HT-29 (cell line): ENCODE results near the gene NUCB1. TPM values are rescaled to one million over a fixed set of nuclear protein-coding genes. Genes with fewer than 3 reads are reported as not detected.

Experiments
- DNase-seq: peaks from one replicate; pipeline ENCODE4 v3.0.0-alpha.2; 2015; ENCODE audit warnings: low spot score
- total RNA-seq: library from RNA; depleted of rRNA; stranded (reverse); fragments of >200 nt; shearing (Covaris generic); gene quantifications from 2 replicates; pipeline ENCODE4 v1.2.3, GENCODE V29; 2014

Gene NUCB1
- total RNA-seq, 1 experiment from 2014 or later, result 185 TPM

DNA sequence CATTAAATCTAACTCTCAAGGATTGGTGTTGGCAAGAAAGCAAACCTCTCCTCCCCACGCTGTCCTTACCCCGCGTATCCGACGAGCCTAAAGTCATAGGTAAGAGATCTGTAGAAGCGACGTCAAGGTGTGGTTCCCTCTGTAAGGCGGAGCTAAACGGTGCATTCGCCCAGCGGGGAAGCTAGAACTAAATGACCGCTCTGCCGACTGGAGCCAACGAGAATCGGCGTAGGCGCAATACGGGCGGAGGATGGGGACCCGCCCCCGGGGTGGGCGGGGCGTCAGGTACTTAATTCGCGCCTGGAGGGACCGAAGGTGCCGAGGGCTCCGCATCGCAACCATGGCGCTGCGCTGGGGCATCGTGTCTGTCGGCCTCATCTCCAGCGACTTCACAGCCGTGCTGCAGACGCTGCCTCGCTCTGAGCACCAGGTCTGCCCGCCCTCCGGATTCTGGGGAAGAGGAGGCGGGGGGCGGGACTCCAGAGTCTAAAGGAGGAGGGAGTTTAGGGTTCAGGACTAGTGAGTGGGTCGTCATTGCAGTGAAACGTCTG is 33.3 kb downstream of the NUCB1 start, which contains the start of gene DHDH:
Gene DHDH, plus strand, starts transcription at position 318 of the 551 bp plus-strand sequence. Its CDS starts 23 bp downstream, at position 341.
- DNase-seq, result peak; percentile 98

DNA sequence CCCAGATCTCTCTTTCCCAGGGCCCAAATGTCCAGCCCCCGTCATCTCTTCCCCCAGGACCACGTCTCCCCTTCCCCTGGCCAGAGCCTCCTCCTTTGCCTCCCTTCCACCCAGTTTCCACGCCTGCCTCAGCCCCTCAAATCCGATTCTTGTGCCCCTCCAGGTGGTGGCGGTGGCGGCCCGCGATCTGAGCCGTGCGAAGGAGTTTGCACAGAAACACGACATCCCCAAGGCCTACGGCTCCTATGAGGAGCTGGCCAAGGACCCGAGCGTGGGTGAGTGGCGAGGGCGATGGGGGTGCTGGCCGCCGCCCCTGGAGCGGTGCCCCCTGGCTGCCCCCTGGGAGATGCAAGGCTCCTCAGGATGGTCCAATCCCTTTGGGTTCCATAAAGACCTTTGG is 34.7 kb downstream of the NUCB1 start:
- DNase-seq, result no peak

DNA sequence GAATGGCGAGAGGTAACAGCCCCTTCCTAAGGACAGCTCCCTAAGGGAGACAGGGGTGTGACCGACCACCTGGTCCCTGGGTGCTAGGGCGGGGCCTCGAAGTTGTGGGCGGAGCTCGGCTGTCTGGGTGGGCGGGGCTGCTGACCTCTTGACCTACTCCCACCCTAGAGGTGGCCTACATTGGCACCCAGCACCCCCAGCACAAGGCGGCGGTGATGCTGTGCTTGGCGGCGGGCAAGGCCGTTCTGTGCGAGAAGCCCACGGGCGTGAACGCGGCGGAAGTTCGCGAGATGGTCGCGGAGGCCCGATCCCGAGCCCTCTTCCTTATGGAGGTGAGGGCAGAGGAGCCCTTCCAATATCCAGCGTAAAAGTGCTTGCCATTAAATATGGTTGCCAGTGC is 35.8 kb downstream of the NUCB1 start:
- DNase-seq, result no peak

DNA sequence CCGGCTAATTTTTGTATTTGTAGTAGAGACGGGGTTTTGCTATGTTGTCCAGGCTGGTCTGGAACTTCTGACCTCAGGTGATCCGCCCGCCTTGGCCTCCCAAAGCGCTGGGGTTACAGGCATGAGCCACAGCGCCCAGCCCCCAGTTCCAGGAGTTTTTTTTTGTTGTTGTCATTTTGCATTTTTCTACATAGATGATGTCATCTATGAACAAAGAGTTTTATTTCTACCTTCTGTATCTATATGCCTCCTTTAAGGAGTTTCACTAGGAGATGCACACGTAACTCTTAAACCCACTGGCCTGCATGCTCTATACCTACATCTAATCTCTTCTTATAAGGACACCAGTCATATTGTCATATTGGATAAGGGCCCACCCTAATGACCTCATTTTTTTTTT is 38.1 kb downstream of the NUCB1 start:
- DNase-seq, result no peak

DNA sequence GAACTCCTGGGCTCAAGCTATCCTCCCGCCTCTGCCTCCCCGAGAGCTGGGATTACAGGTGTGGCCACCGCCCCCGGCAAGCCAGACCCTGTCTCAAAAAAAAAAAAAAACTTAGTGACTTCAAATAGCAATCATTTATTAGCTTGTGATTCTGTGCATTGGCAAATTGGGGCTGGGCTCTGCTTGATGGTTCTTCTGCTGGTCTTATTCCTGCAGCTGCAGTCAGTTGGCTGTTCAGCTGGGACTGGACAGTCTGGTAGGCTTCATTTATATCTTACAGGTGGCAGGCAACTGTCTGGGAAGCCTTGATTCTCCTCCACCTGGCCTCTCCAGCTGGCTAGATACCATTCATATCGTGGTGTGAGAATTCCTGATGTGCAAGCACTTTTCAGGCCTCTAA is 40.8 kb downstream of the NUCB1 start:
- no peak for DNase-seq

DNA sequence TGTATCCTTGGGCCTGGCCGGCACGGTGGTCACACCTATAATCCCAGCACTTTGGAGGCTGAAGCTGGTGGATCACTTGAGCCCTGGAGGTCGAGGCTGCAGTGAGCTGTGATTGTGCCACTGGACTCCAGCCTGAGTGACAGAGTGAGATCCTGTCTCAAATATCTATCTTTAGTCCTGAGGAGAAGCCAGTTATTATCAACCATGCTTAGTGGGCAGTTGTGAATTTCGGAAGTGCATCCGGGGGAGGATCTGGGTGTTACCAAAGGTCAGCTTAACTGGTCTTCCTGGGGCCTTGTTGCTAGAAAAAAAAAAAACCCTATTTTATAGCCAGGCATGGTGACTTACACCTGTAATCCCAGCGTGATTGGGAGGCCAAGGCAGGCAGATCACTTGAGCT is 43.0 kb downstream of the NUCB1 start:
- no peak for DNase-seq

DNA sequence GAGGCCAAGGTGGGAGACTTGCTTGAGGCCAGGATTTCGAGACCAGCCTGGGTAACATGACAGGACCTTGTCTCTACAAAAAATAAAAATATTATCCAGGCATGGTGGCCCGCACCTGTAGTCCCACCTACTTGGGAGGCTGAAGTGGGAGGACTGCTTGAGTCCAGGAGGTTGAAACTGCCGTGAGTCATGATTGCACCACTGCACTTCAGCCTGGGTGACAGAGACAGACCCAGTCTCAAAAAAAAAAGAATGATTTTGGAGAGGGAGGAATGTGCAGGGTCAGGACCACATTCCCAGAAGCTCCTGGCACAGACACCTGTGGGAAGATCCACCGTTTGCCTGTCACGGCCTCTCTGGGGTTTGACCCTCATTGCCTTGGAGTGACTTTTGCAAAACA is 45.3 kb downstream of the NUCB1 start:
- no peak for DNase-seq

DNA sequence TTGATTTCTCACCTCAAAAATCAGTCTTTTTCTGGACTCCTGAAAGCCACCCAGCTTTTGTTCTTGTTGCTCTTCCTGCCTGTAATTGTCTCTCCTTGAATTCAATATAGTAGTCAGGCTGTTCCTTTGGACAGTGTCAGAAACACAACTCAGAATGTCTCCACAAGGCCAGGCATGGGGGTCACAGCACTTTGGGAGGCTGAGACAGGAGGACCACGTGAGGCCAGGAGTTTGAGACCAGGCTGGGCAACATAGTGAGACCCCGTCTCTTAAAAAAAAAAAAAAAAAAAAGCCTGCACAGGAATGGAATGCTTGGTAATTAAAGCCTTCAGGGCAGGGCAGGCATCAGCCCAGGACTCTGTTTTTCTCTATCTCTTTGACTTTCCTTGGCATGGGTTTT is 45.7 kb downstream of the NUCB1 start:
- no peak for DNase-seq

DNA sequence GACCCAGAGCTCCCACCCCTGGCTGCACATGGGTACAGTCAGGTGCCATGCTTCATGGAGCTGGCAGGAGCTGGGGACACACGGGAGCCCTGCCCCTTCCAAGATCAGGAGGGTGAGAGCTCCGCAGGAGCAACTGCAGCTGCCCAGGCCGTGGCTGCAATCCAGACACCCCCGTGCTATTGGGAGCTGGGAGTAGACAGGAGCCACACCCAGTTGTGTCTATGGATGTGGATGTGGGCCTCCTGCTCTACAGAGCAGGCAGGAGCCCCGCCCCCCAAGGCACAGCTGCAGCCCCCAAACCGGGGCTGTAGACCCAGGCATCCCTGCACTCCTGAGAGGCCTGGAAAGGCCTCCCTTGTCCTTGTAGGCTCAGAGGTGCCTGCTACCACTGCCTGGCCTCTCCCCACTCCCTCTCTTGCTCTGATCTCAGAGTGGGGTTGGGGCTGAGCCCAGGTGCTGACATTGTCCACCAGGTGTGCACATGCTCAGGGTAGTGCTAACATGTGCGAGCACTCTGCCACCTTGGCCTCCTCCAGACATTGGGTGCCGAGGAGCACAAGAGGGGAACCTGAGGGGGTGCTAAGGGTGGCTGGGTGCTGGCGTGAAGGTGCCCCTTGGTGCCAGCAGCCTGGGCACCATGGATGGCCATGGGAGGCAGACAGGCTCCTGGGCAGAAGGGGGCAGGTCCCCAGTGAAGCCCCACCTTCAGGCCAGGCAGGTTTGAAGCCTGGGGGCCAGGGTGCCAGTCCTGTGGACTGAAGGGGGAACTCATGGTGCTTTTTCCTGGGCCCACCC is 46.5 kb downstream of the NUCB1 start:
- DNase-seq, result no peak

DNA sequence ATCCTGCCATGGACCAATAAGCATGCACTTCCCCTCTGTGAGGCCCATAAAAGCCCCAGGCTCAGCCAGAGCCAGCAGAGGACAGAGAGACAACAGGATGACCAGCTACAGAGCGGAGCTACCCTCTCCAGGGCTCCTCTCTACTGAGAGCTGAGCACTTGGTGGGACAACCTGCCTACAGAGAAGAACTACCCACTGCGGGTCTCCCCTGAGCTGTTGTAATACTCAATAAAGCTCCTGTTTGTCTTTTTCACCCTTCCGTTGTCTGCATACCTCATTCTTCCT is 47.1 kb downstream of the NUCB1 start:
- DNase-seq, result no peak

DNA sequence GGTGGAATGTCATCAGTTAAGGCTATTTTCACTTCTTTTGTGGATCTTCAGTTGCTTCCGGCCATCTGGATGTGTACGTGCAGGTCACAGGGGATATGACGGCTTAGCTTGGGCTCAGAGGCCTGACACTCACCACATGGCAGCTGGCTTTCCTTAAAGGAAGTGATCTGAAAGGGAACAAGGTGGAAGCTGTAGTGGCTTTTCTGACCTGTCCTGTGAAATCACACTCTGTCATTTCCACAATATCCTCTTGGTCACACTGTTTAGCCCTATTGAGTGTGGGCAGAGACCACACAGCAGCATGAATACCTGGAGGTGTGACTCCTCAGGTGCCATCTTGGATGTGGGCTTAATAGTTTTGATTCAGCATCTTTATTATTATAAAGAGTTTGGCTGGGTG is 50.0 kb downstream of the NUCB1 start:
- DNase-seq, result no peak

DNA sequence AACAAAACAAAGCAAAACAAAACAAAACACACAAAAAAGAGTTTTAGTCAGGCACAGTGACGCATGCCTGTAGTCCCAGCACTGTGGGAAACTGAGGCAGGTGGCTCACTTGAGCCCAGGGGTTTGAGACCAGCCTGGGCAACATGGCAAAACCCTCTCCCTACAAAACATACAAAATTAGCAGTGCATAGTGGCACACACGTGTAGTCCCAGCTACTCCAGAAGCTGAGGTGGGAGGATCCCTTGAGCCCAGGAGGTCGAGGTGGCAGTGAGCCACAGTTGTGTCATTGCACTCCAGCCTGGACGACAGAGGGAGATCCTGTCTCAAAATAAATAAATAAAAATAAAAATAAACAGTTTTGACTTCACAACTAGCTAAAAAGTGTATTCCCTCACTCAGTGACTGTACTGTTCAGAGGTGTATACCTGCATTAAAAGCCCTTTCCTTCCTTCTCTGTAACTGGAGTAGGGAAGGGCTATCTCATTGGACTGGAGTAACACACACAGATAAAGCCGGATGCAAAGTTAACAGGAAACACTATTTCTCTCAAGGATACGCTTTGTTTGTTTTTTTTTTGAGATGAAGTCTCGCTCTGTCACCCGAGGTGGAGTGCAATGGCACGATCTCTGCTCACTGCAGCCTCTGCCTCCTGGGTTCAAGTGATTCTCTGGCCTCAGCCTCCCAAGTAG is 50.9 kb downstream of the NUCB1 start:
- DNase-seq, result no peak

DNA sequence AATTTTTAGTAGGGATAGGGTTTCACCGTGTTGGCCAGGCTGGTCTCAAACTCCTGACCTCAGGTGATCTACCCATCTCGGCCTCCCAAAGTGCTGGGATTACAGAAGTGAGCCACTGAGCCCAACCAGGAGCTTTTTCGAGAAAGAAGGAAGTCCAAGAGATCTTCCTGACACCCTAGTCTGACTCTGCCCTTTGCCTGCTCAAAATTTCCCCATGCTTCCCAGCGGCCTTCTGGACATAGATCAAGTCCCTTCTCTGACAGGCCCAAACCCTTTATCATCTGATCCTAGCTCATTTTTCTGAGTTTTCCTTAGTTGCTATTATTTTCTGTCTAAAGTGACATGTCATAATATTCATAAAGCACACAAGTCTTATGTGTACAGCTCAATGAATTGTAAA is 53.0 kb downstream of the NUCB1 start:
- no peak for DNase-seq

DNA sequence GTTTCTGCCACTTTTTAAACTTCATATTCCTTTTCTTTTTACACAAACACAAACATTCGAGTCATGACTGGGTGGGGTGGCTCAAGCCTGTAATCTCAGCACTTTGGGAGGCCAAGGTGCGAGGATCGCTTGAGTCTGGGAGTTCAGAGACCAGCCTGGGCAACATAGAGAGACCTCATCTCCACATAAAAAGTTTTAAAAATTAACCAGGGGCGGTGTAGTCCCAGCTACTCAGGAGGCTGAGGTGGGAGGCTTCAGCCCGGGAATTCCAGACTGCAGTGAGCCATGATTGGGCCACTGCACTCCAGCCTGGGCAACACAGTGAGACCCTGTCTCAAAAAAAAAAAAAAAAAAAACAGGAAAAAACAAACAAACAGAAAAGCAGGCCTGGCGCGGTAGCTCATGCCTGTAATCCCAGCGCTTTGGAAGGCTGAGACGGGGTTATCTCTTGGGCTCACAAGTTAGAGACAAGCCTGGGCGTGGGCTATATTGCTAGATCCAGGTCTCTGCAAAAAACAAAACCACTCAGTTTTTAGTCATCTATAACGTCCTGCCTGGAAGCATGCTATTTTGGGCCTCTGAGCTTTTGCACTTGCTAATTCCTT is 54.0 kb downstream of the NUCB1 start:
- DNase-seq, result no peak

DNA sequence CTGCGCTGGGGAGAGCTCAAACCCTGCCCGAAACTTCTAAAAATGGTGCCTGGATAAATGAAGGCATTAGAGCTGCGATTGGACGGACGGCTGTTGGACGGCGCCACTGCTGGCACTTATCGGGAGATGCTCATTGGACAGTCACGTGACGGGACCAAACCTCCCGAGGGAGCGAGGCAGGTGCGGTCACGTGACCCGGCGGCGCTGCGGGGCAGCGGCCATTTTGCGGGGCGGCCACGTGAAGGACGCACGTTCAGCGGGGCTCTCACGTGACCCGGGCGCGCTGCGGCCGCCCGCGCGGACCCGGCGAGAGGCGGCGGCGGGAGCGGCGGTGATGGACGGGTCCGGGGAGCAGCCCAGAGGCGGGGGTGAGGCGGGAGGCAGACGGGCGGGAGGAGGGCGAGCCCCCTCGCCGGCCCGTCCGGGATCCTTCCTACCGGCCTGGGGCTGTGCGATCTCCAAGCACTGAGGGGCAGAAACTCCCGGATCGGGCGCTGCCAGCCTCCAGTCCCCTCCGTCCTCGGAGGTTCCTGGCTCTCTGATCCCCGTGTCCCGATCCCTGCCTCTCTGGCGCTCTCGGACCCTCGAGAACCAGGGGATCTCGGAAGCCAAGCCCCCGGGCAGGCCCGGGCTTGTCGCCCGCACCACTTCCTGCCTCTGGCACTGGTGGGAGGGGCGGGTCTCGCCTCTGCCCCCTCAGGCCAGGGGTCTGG is 54.6 kb downstream of the NUCB1 start, which contains the start of gene BAX:
Gene BAX, plus strand, starts transcription at position 281 of the 713 bp plus-strand sequence. Its CDS starts 54 bp downstream, at position 335.
- peak; percentile 98 for DNase-seq

DNA sequence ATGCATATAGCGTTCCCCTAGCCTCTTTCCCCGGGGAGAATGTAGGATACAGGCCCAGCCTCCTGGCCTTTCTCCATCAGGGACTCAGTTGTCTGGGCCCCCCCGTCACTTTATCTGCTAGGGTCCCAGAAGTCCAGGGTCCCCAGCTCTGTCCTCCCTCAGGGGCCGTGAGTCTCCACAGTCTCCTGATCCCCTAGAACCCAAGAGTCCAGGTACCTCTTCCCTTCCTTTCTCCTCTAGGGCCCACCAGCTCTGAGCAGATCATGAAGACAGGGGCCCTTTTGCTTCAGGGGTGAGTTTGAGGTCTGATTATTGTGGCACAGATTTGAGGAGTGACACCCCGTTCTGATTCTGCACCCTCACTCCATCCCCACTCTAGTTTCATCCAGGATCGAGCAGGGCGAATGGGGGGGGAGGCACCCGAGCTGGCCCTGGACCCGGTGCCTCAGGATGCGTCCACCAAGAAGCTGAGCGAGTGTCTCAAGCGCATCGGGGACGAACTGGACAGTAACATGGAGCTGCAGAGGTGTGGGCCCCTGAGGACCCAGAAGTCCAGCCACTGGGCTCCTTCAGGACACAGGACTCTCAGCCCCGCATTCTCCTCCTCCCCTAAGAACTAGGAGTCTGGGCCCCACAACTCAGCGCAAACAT is 55.3 kb downstream of the NUCB1 start:
- no peak for DNase-seq

DNA sequence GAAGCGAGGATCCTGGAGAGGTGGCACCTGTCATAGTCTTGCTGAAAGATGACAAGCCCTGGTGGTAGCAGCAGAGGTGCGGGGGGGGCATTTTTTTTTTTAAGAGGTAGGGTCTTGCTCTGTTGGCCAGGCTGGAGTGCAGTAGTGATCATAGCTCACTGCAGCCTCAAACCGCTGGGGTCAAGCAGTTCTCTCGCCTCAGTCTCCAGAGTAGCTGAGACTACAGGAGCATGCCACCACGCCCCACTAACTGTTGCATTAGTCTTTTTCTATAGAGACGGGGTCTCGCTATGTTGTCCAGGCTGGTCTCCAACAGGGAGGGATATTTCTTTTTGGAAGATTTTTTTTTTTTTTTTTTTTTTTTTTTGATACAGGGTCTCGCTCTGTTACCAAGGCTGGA is 57.9 kb downstream of the NUCB1 start:
- no peak for DNase-seq

DNA sequence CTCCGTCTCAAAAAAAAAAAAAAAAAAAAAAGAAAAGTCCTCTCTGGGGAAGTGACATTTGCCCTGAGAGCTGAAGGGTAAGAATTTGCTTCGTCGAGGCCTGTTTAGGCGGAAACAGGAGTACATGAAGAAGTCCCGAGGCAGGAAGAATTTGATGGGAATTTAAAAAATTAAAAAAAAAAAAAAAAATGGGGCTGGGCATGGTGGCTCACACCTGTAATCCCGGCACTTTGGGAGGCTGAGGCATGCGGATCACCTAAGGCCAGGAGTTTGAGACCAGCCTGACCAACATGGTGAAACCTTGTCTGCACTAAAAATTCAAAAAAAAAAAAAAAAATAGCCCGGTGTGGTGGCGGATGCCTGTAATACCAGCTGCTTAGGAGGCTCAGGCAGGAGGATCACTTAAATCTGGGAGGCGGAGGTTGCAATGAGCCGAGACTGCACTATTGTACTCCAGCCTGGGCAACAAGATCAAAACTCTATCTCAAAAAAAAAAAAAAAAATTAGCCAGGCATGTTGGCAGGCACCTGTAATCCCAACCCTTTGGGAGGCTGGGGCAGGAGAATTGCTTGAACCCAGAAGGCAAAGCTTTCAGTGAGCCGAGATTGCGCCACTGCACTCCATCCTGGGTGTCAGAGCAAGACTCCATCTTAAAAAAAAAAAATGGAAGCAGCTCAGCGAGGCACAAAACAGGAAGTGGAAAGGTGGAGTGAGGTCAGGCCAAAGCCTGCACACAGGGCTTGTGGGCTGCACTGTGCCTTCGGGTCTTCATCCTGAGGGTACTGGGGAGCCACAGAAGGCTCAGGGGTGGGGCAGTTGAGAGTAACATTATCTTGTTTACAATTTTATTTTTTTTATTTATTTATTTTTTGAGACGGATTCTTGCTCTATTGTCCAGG is 59.5 kb downstream of the NUCB1 start:
- no peak for DNase-seq

DNA sequence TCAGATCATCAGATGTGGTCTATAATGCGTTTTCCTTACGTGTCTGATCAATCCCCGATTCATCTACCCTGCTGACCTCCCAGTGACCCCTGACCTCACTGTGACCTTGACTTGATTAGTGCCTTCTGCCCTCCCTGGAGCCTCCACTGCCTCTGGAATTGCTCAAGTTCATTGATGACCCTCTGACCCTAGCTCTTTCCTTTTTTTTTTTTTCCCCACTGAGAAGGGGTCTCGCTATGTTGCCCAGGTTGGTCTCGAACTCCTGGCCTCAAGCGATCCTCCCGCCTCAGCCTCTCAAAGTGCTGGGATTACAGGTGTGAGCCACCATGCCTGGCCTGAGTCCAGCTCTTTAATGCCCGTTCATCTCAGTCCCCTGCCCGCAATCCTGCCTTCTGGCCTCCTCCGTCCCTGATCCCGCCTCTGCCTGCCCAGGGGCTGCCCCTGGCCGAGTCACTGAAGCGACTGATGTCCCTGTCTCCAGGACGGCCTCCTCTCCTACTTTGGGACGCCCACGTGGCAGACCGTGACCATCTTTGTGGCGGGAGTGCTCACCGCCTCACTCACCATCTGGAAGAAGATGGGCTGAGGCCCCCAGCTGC is 61.0 kb downstream of the NUCB1 start:
- DNase-seq, result no peak

DNA sequence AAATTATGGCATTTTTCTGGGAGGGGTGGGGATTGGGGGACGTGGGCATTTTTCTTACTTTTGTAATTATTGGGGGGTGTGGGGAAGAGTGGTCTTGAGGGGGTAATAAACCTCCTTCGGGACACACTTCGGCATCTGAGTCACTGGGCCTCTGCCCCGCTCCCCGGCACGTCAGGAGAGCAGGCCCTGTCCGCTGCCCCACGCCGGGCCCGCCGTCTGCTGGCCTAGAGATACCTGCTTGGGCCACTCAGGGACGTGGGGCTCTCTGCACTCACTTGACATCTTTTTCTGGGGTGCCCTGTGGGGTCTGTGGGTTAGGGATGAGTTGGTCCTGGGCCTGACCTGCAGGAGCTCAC is 61.5 kb downstream of the NUCB1 start:
- no peak for DNase-seq
